ENCODE results near the gene RASA3. TPM values are rescaled to one million over a fixed set of nuclear protein-coding genes. Genes with fewer than 3 reads are reported as not detected.
"Not testable (repeated sequence)": the region's sequence is repeated elsewhere in the genome, so short reads cannot be mapped to it uniquely, and the experiment has no call there.

Gene RASA3
- total RNA-seq, 1 donor from 2014 or later: 29.9 TPM

DNA sequence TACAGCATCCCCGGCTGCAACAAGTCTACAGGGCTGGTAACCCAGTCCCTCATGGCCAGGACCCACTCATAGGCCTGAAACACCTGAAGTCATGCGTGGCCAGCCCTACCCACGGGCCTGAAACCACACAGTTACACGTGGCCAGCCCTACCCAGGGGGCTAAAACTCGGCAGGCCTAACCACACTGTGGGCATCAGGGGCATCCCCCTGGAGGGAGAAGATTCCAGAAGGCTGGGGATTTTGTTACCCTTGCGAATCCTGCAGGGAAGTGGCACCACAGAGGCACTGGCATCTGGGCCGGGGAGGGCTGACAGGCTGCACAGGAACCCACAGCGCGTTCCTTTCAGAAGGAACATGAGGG, 110.1 kb downstream of the RASA3 start:
- H3K9me3 Mint-ChIP-seq (ENCODE audit: low read depth): no peaks in the 10 kb centered on the region
- no peaks in the 10 kb centered on the region for H3K27me3 Mint-ChIP-seq (ENCODE audit: low read depth)
- H3K36me3 Mint-ChIP-seq (ENCODE audit: low read depth): peaks cover 18% of the 10 kb centered on the region
- TF ChIP-seq, protein P1, sequence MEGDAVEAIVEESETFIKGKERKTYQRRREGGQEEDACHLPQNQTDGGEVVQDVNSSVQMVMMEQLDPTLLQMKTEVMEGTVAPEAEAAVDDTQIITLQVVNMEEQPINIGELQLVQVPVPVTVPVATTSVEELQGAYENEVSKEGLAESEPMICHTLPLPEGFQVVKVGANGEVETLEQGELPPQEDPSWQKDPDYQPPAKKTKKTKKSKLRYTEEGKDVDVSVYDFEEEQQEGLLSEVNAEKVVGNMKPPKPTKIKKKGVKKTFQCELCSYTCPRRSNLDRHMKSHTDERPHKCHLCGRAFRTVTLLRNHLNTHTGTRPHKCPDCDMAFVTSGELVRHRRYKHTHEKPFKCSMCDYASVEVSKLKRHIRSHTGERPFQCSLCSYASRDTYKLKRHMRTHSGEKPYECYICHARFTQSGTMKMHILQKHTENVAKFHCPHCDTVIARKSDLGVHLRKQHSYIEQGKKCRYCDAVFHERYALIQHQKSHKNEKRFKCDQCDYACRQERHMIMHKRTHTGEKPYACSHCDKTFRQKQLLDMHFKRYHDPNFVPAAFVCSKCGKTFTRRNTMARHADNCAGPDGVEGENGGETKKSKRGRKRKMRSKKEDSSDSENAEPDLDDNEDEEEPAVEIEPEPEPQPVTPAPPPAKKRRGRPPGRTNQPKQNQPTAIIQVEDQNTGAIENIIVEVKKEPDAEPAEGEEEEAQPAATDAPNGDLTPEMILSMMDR (IDR thresholded peaks at IDR 0.05): no peak
- DNase-seq (ENCODE audit: low spot score): no peak
- no peak overlapping the region for H3K4me3 Mint-ChIP-seq (ENCODE audit: unreplicated experiment)
- peaks cover 23% of the 10 kb centered on the region for H3K4me1 Mint-ChIP-seq (ENCODE audit: low read depth)
- H3K27ac Mint-ChIP-seq (ENCODE audit: unreplicated experiment): no peak overlapping the region

- no peak overlapping the region for H3K27ac Mint-ChIP-seq (ENCODE audit: unreplicated experiment)
- H3K9me3 Mint-ChIP-seq (ENCODE audit: low read depth): no peaks in the 10 kb centered on the region
- peaks cover 19% of the 10 kb centered on the region for H3K36me3 Mint-ChIP-seq (ENCODE audit: low read depth)
- H3K27me3 Mint-ChIP-seq (ENCODE audit: low read depth): no peaks in the 10 kb centered on the region
- peaks cover 17% of the 10 kb centered on the region for H3K4me1 Mint-ChIP-seq (ENCODE audit: low read depth)
- TF ChIP-seq, protein P1 (IDR thresholded peaks at IDR 0.05): no peak
- no peak for DNase-seq (ENCODE audit: low spot score)
- no peak overlapping the region for H3K4me3 Mint-ChIP-seq (ENCODE audit: unreplicated experiment)
Observed at GRCh38 chr13:114021464-114022308, 110.7 kb downstream of the RASA3 start.

DNA sequence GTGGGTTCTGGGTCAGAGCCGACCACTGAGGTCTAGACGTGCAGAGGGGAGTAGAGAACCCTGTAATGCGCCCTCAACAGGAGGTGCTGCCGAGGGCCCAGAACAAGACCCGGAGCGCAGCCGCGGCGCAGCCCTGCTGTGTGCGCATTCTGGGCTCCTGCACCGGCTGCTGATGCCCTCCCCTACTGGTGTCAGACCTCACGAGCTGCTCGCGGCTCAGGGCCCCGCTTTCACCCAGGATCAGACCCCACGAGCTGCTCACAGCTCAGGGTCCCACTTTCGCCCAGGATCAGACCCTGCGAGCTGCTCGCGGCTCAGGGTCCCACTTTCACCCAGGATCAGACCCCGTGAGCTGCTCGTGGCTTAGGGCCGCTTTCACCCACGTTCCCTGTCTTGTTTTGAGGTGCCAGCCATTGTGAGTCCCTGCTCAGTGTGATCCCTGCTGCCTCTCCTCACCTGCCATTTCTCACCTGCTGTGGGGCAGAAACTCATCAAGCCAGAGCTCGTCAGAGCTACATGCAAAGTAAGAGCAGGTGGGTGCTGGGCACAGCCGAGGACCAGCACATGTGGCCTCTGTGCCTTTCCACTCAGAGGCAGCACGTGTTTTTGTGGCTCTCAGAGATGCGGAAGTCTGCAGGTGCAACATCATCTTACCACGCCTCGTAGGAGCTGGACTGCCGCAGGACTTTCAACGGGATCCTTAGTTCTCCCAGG, 111.5 kb downstream of the RASA3 start:
- Mint-ChIP-seq H3K27me3 (ENCODE audit: low read depth) (no peaks in the 10 kb centered on the region), H3K36me3 (ENCODE audit: low read depth) (peaks cover 24% of the 10 kb centered on the region), H3K9me3 (ENCODE audit: low read depth) (no peaks in the 10 kb centered on the region), H3K4me1 (ENCODE audit: low read depth) (peaks cover 9% of the 10 kb centered on the region), H3K27ac (ENCODE audit: unreplicated experiment) (no peak overlapping the region), H3K4me3 (ENCODE audit: unreplicated experiment) (no peak overlapping the region)
- TF ChIP-seq, protein P1 (IDR thresholded peaks at IDR 0.05): no peak
- DNase-seq (ENCODE audit: low spot score): no peak

GRCh38 chr13:114020134-114020533, 112.3 kb downstream of the RASA3 start:
- DNase-seq (ENCODE audit: low spot score); H3K4me1 Mint-ChIP-seq (ENCODE audit: low read depth); H3K4me3 Mint-ChIP-seq (ENCODE audit: unreplicated experiment); H3K27ac Mint-ChIP-seq (ENCODE audit: unreplicated experiment); H3K9me3 Mint-ChIP-seq (ENCODE audit: low read depth); H3K27me3 Mint-ChIP-seq (ENCODE audit: low read depth): not testable (repeated sequence)
- H3K36me3 Mint-ChIP-seq (ENCODE audit: low read depth): peaks cover 26% of the 10 kb centered on the region

DNA sequence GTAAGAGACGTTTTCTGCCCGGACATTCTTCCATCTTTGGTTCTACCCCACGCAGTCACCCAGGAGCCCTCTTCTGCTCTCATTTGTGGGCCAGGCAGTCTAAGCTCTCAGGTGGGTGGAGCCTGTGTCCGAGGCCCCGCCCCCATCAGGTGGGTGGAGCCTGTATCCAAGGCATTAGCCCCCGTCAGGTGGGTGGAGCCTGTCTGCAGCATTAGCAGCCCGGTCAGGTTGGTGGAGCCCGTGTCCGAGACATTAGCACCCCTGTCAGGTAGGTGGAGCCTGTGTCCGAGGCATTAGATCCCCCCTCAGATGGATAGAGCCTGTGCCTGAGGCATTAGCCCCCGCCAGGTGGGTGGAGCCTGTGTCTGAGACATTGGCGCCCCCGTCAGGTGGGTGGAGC, 113.1 kb downstream of the RASA3 start:
- Mint-ChIP-seq H3K27ac (ENCODE audit: unreplicated experiment) (no peak overlapping the region), H3K4me1 (ENCODE audit: low read depth) (no peaks in the 10 kb centered on the region), H3K4me3 (ENCODE audit: unreplicated experiment) (no peak overlapping the region), H3K9me3 (ENCODE audit: low read depth) (no peaks in the 10 kb centered on the region), H3K36me3 (ENCODE audit: low read depth) (peaks cover 26% of the 10 kb centered on the region), H3K27me3 (ENCODE audit: low read depth) (no peaks in the 10 kb centered on the region)
- no peak for DNase-seq (ENCODE audit: low spot score)
- TF ChIP-seq, protein P1 (IDR thresholded peaks at IDR 0.05): no peak

All from chondrocyte (in vitro differentiated cells).